Measurements from ENCODE around the gene ROBO1. TPM values are rescaled to one million over a fixed set of nuclear protein-coding genes. Genes with fewer than 3 reads are reported as not detected.

The ROBO1 gene
- total and polyA plus RNA-seq, 2 donors (not counting 1 experiment from before 2014, with no cell fraction given) = 0.27 to 3.2 TPM

- H3K36me3 ChIP-seq (replicated peaks in 1 of 2; ENCODE audit: control extremely low read depth in 1 of 2, control insufficient read depth in 1 of 2, extremely low read depth in 1 of 2, insufficient read depth in 2 of 2, low read length in 1 of 2) = no peaks in the 10 kb centered on the region
- H3K27ac ChIP-seq (ENCODE audit: low read length in 2 of 2) = no peak overlapping the region
- Mint-ChIP-seq H3K9me3 (ENCODE audit: insufficient read depth) (no peaks in the 10 kb centered on the region), H3K4me3 (no peak overlapping the region), H3K27me3 (no peaks in the 10 kb centered on the region), H3K27ac (no peak overlapping the region), H3K4me1 (no peaks in the 10 kb centered on the region)
- no peak overlapping the region for H3K4me2 ChIP-seq (replicated peaks; ENCODE audit: low read depth, low read length, poor library complexity, severe bottlenecking)
- DNase-seq = no peak
- ATAC-seq (ENCODE audit: low read depth) = no peak
- no peak overlapping the region for H3K4me3 ChIP-seq (ENCODE audit: control extremely low read depth in 1 of 5, extremely low read depth in 1 of 5, insufficient read depth in 1 of 5, low read depth in 2 of 5, low read length in 4 of 5)
- H3K9me3 ChIP-seq (ENCODE audit: control extremely low read depth in 1 of 3, control insufficient read depth in 2 of 3, insufficient read depth in 1 of 3, low read length in 2 of 3) = peaks cover 0 to 7% (median 1%) of the 10 kb centered on the region in 3 donors
- TF ChIP-seq EZH2 (IDR thresholded peaks at IDR 0.05; ENCODE audit: borderline replicate concordance, insufficient read depth, low read depth, low read length, poor library complexity, severe bottlenecking) (no peak), CTCF (IDR thresholded peaks at IDR 0.05) (no peak)
- H2AFZ ChIP-seq (ENCODE audit: insufficient read depth, low read depth, low read length, poor library complexity, severe bottlenecking) = no peak overlapping the region
- H3K27me3 ChIP-seq (replicated peaks in 1 of 4; ENCODE audit: control extremely low read depth in 1 of 4, control insufficient read depth in 3 of 4, insufficient read depth in 4 of 4, low read length in 3 of 4) = no peaks in the 10 kb centered on the region
- no peaks in the 10 kb centered on the region for H3K4me1 ChIP-seq (ENCODE audit: control insufficient read depth in 2 of 2, insufficient read depth in 2 of 2, low read length in 2 of 2)
- WGBS (ENCODE audit: insufficient coverage) = no CpG with 5 or more reads among the region's 3 CpGs
- H3K79me2 ChIP-seq (ENCODE audit: control insufficient read depth, insufficient read depth, low read length) = no peaks in the 10 kb centered on the region
- ChIA-PET POLR2A (no interaction called here), CTCF (no interaction called here)
- no peaks in the 10 kb centered on the region for H4K20me1 ChIP-seq (ENCODE audit: control insufficient read depth, insufficient read depth, low read length, poor library complexity, severe bottlenecking)
- intact Hi-C loops (cut with micrococcal nuclease) = no loop called here
- no peak overlapping the region for H3K9ac ChIP-seq (ENCODE audit: low read length)
These were observed 1003.2 kb downstream of the ROBO1 start for GRCh38 chr3:78764634-78765033.

- Histone ChIP-seq H3K4me1 (ENCODE audit: control insufficient read depth in 2 of 2, insufficient read depth in 2 of 2, low read length in 2 of 2) (no peaks in the 10 kb centered on the region), H3K9me3 (ENCODE audit: control extremely low read depth in 1 of 3, control insufficient read depth in 2 of 3, insufficient read depth in 1 of 3, low read length in 2 of 3) (peaks cover 0 to 8% (median 1%) of the 10 kb centered on the region in 3 donors), H3K4me3 (ENCODE audit: control extremely low read depth in 1 of 5, extremely low read depth in 1 of 5, insufficient read depth in 1 of 5, low read depth in 2 of 5, low read length in 4 of 5) (no peak overlapping the region), H3K27me3 (replicated peaks in 1 of 4; ENCODE audit: control extremely low read depth in 1 of 4, control insufficient read depth in 3 of 4, insufficient read depth in 4 of 4, low read length in 3 of 4) (no peaks in the 10 kb centered on the region), H3K79me2 (ENCODE audit: control insufficient read depth, insufficient read depth, low read length) (no peaks in the 10 kb centered on the region), H3K9ac (ENCODE audit: low read length) (no peak overlapping the region), H4K20me1 (ENCODE audit: control insufficient read depth, insufficient read depth, low read length, poor library complexity, severe bottlenecking) (no peaks in the 10 kb centered on the region), H3K4me2 (replicated peaks; ENCODE audit: low read depth, low read length, poor library complexity, severe bottlenecking) (no peak overlapping the region), H3K36me3 (replicated peaks in 1 of 2; ENCODE audit: control extremely low read depth in 1 of 2, control insufficient read depth in 1 of 2, extremely low read depth in 1 of 2, insufficient read depth in 2 of 2, low read length in 1 of 2) (no peaks in the 10 kb centered on the region), H2AFZ (ENCODE audit: insufficient read depth, low read depth, low read length, poor library complexity, severe bottlenecking) (no peak overlapping the region), H3K27ac (ENCODE audit: low read length in 2 of 2) (no peak overlapping the region)
- ATAC-seq (ENCODE audit: low read depth) (no peak), DNase-seq (no peak)
- Mint-ChIP-seq H3K27me3 (no peaks in the 10 kb centered on the region), H3K4me1 (no peaks in the 10 kb centered on the region), H3K4me3 (no peak overlapping the region), H3K27ac (no peak overlapping the region), H3K9me3 (ENCODE audit: insufficient read depth) (peaks cover 4% of the 10 kb centered on the region)
- POLR2A ChIA-PET = no interaction called here
- intact Hi-C loops (cut with micrococcal nuclease) = no loop called here
- WGBS (ENCODE audit: insufficient coverage) = no CpG with 5 or more reads among the region's 1 CpG
- no peak for TF ChIP-seq EZH2 (IDR thresholded peaks at IDR 0.05; ENCODE audit: borderline replicate concordance, insufficient read depth, low read depth, low read length, poor library complexity, severe bottlenecking)
- no peak for TF ChIP-seq CTCF (IDR thresholded peaks at IDR 0.05)
- CTCF ChIA-PET = no interaction called here
These were observed 1005.7 kb downstream of the ROBO1 start for GRCh38 chr3:78762121-78762520.

All from B cell (primary cell).